ENCODE results near the gene SFMBT2.

The SFMBT2 gene

DNA sequence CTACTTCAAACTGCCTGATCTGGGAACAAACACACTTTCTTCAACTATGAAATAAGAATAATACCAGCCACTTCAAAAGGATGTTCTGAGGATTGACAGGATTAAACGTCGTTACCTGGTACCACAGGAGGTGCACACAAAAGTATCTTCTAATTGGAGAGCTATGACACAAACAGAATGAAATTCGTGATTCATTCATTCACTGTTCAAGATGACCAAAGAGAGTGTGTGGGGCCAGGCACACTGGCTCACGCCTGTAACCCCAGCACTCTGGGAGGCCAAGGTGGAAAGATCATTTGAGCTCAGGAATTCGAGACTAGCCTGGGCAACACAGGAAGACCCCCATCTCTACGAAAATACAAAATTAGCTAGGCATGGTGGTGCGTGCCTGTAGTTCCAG, 50.9 kb downstream of the SFMBT2 start:
- no peak overlapping the region for H3K4me3 ChIP-seq

DNA sequence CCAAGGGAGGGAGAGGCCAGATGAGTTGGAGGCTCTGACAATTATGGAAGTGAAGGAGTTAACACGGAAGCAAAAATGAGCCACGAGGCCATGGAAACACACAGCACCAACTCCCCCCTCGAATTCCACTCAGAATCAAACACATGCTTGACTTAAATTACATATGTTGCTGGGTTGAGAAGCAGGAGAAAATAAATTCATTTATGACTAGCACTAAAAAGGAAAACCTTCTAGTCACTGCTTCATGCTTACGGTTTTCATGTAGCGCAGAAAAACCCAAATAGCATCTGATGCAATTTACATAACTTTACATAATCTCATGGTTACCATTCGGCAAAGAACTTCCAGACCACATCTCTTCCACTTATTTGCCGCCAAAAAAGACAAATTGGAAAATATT, 51.5 kb downstream of the SFMBT2 start:
- Histone ChIP-seq H3K9ac (ENCODE audit: insufficient read length) (no peak overlapping the region), H3K4me3 (no peak overlapping the region), H3K9me3 (ENCODE audit: low read depth, low read length) (no peaks in the 10 kb centered on the region), H3K27ac (no peak overlapping the region), H3K36me3 (ENCODE audit: insufficient read depth, low read length) (no peaks in the 10 kb centered on the region)
- no peak for DNase-seq (ENCODE audit: low read depth, low spot score)
- no peak for TF ChIP-seq POLR2AphosphoS5 (IDR thresholded peaks at IDR 0.05; ENCODE audit: borderline replicate concordance, low read depth, low read length)
- no peak for TF ChIP-seq FOXP2 (optimal IDR thresholded peaks at IDR 0.05; ENCODE audit: control extremely low read depth, extremely low read length, insufficient read depth)
- TF ChIP-seq EZH2 (IDR thresholded peaks at IDR 0.05): no peak

More for the DNA sequence above, 50.9 kb downstream of the SFMBT2 start:
- Histone ChIP-seq H3K9ac (ENCODE audit: insufficient read length) (no peak overlapping the region), H3K9me3 (ENCODE audit: low read depth, low read length) (no peaks in the 10 kb centered on the region), H3K27ac (no peak overlapping the region), H3K36me3 (ENCODE audit: insufficient read depth, low read length) (no peaks in the 10 kb centered on the region)
- no peak for DNase-seq (ENCODE audit: low read depth, low spot score)
- TF ChIP-seq FOXP2 (optimal IDR thresholded peaks at IDR 0.05; ENCODE audit: control extremely low read depth, extremely low read length, insufficient read depth) (no peak), EZH2 (IDR thresholded peaks at IDR 0.05) (no peak), POLR2AphosphoS5 (IDR thresholded peaks at IDR 0.05; ENCODE audit: borderline replicate concordance, low read depth, low read length) (no peak)

DNA sequence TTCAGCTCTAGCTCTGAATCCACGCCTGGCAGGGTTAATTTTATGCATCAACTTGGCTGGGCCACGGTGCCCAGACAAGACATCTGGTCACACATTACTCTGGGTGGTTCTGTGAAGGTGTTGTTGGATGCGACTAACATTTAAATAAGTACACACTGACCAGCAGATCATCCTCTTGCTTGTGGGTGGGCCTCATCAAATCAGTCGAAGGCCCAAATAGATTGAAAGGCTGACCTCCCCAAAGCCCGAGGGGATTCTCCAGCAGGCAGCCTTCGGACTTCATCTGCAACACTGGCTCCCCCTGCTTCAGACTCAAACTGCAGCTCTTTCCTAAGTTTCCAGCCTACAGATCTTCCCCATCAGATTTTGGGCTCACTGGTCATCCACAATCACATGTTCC, 53.6 kb downstream of the SFMBT2 start:
- Histone ChIP-seq H3K9ac (ENCODE audit: insufficient read length) (no peak overlapping the region), H3K27ac (no peak overlapping the region), H3K36me3 (ENCODE audit: insufficient read depth, low read length) (no peaks in the 10 kb centered on the region), H3K4me3 (no peak overlapping the region), H3K9me3 (ENCODE audit: low read depth, low read length) (no peaks in the 10 kb centered on the region)
- DNase-seq (ENCODE audit: low read depth, low spot score): no peak
- TF ChIP-seq POLR2AphosphoS5 (IDR thresholded peaks at IDR 0.05; ENCODE audit: borderline replicate concordance, low read depth, low read length) (no peak), FOXP2 (optimal IDR thresholded peaks at IDR 0.05; ENCODE audit: control extremely low read depth, extremely low read length, insufficient read depth) (no peak), EZH2 (IDR thresholded peaks at IDR 0.05) (no peak)

DNA sequence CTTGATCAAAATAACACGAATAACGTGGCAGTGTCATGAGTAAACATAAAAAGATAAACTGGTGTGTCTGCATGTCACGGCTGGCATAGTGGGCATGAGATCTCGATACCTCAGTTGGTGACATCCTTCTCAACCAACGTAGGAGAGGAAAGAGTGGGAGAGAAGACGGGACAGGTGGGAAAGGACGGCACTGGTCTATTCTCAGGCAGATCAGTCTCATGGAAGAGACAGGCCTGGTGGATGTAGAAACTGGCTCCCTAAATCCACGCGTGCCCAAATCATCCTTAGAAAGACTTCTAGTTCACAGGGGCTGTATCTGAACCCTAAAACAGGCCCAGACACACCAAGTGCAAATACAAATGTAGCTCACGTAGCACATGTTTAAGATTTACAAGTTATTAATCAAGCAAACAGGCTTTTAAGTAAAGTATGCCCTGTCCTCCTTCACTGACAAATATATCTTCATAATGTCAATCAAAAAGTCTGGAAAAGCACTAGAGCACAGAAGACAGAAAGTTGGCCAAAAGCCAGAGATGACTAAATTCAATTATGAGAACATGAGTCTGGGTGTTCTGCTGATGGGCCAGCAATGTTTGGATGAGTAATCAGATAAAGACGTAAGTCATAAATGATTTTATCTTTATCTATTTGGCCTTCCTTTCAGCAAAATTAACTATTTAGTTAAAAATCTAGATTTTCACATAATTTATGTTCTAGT, 56.3 kb downstream of the SFMBT2 start:
- no peaks in the 10 kb centered on the region for H3K36me3 ChIP-seq (ENCODE audit: insufficient read depth, low read length)
- H3K27ac ChIP-seq: no peak overlapping the region
- H3K9me3 ChIP-seq (ENCODE audit: low read depth, low read length): no peaks in the 10 kb centered on the region
- DNase-seq (ENCODE audit: low read depth, low spot score): no peak
- no peak for TF ChIP-seq POLR2AphosphoS5 (IDR thresholded peaks at IDR 0.05; ENCODE audit: borderline replicate concordance, low read depth, low read length)
- no peak for TF ChIP-seq EZH2 (IDR thresholded peaks at IDR 0.05)
- TF ChIP-seq FOXP2 (optimal IDR thresholded peaks at IDR 0.05; ENCODE audit: control extremely low read depth, extremely low read length, insufficient read depth): no peak
- H3K9ac ChIP-seq (ENCODE audit: insufficient read length): no peak overlapping the region
- no peak overlapping the region for H3K4me3 ChIP-seq

DNA sequence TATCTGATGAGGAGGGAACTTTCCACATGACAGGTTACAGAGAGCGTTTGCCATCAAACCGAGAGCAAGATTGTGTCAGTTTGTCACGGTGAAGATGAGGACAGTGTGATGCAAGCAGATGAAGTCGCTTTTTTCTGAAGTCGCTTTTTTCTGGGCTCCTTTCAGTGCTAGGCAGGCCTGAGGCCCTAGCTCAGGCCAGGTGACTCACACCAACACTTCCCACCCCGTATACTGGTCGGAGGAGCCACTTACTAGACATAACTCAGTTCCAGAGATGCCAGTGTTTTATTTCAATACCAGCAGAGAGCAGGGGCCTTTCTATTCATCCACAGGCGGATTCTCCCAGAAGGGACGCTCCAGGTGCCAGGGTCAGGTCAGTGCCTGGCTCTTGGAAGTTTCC, 58.9 kb downstream of the SFMBT2 start:
- Histone ChIP-seq H3K9me3 (ENCODE audit: low read depth, low read length) (no peaks in the 10 kb centered on the region), H3K36me3 (ENCODE audit: insufficient read depth, low read length) (no peaks in the 10 kb centered on the region), H3K4me3 (no peak overlapping the region), H3K9ac (ENCODE audit: insufficient read length) (no peak overlapping the region), H3K27ac (no peak overlapping the region)
- TF ChIP-seq POLR2AphosphoS5 (IDR thresholded peaks at IDR 0.05; ENCODE audit: borderline replicate concordance, low read depth, low read length): no peak
- TF ChIP-seq FOXP2 (optimal IDR thresholded peaks at IDR 0.05; ENCODE audit: control extremely low read depth, extremely low read length, insufficient read depth): no peak
- TF ChIP-seq EZH2 (IDR thresholded peaks at IDR 0.05): no peak
- no peak for DNase-seq (ENCODE audit: low read depth, low spot score)

DNA sequence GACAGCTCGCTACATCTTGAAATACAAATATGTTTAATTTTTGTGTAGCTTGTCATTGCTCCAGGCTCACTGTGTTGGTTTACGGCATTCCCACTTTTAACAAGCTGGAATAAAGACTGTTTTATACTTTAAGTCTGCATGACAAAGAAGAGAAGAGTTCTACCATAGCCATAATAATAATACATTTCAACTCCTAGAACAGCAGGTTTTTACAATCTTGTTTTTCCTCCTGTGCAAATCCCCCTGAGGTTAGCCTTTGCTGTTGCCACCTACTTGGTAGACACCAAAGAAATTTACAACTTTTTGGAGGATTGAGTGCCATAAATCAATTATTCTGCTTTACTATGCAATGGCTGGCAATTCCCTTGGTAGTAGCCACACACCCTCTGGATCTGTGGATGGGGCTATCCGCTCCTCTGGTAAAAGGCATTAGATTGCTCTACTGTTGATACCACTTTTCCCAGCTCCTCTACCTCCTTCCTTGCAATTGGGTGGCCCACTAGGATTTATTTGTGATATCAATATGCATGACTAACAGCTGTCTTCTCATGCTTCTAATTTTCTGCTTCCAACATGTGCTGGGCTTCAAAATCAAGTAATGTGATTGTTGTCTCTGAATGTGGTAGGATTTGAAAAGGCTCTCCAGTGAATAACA, 60.2 kb downstream of the SFMBT2 start:
- no peaks in the 10 kb centered on the region for H3K9me3 ChIP-seq (ENCODE audit: low read depth, low read length)
- no peak overlapping the region for H3K9ac ChIP-seq (ENCODE audit: insufficient read length)
- no peak for DNase-seq (ENCODE audit: low read depth, low spot score)
- TF ChIP-seq POLR2AphosphoS5 (IDR thresholded peaks at IDR 0.05; ENCODE audit: borderline replicate concordance, low read depth, low read length): no peak
- TF ChIP-seq EZH2 (IDR thresholded peaks at IDR 0.05): no peak
- no peak for TF ChIP-seq FOXP2 (optimal IDR thresholded peaks at IDR 0.05; ENCODE audit: control extremely low read depth, extremely low read length, insufficient read depth)
- H3K27ac ChIP-seq: no peak overlapping the region
- no peaks in the 10 kb centered on the region for H3K36me3 ChIP-seq (ENCODE audit: insufficient read depth, low read length)
- no peak overlapping the region for H3K4me3 ChIP-seq

DNA sequence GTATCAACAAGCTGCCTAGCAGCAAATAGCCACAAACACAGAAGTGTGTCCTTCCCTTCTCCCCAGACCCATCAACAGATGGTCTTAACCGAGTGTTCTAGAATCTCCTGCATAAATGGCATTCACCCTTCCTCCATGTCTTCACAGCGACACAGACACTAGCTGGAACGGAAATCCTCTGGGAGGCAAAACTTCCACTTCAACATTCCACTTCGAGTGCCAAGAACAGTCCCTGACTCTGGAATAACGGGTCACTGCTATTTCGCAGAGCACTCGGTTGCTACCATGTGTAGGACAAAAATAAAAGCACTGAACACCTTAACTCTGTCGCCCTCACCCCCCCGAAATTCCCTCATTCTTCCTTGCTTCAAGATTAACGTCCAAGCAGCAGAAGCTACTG, 65.1 kb downstream of the SFMBT2 start:
- Histone ChIP-seq H3K27ac (no peak overlapping the region), H3K36me3 (ENCODE audit: insufficient read depth, low read length) (no peaks in the 10 kb centered on the region)
- no peak for TF ChIP-seq FOXP2 (optimal IDR thresholded peaks at IDR 0.05; ENCODE audit: control extremely low read depth, extremely low read length, insufficient read depth)
- no peak for TF ChIP-seq POLR2AphosphoS5 (IDR thresholded peaks at IDR 0.05; ENCODE audit: borderline replicate concordance, low read depth, low read length)
- TF ChIP-seq EZH2 (IDR thresholded peaks at IDR 0.05): no peak

DNA sequence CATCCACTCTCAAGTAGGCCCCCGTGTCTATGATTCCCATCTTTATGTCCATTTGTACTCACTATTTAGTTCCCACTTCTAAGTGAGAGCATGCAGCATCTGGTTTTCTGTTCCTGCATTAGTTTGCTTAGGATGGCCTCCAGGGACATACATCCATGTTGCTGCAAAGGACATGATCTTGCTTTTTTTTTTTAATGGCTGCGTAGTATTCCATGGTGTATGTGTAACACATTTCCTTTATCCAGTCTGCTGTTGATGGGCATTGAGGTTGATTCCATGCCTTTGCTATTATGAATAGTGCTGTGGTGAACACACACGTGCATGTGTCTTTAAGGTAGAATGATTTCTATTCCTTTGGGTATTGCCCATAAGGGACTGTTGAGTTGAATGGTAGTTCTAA, 67.8 kb downstream of the SFMBT2 start:
- Histone ChIP-seq H3K27ac (no peak overlapping the region), H3K9ac (ENCODE audit: insufficient read length) (no peak overlapping the region), H3K4me3 (no peak overlapping the region), H3K36me3 (ENCODE audit: insufficient read depth, low read length) (no peaks in the 10 kb centered on the region), H3K9me3 (ENCODE audit: low read depth, low read length) (no peaks in the 10 kb centered on the region)
- TF ChIP-seq FOXP2 (optimal IDR thresholded peaks at IDR 0.05; ENCODE audit: control extremely low read depth, extremely low read length, insufficient read depth): no peak
- TF ChIP-seq EZH2 (IDR thresholded peaks at IDR 0.05): no peak
- no peak for TF ChIP-seq POLR2AphosphoS5 (IDR thresholded peaks at IDR 0.05; ENCODE audit: borderline replicate concordance, low read depth, low read length)
- DNase-seq (ENCODE audit: low read depth, low spot score): no peak

More for the DNA sequence above, 65.1 kb downstream of the SFMBT2 start:
- Histone ChIP-seq H3K9ac (ENCODE audit: insufficient read length) (no peak overlapping the region), H3K4me3 (no peak overlapping the region), H3K9me3 (ENCODE audit: low read depth, low read length) (no peaks in the 10 kb centered on the region)
- DNase-seq (ENCODE audit: low read depth, low spot score): no peak

Measured in SK-N-MC (cell line).